Measurements from ENCODE around the gene CX3CL1. TPM values are rescaled to one million over a fixed set of nuclear protein-coding genes. Genes with fewer than 3 reads are reported as not detected.

The CX3CL1 gene
- total RNA-seq, 1 experiment from 2014 or later = 1.7 TPM

- H3K9me3 Mint-ChIP-seq = no peaks in the 10 kb centered on the region
- Histone ChIP-seq H3K23ac (ENCODE audit: insufficient read length, low read depth, low read length) (no peak overlapping the region), H4K20me1 (ENCODE audit: control insufficient read depth, insufficient read depth, insufficient read length) (no peaks in the 10 kb centered on the region), H3K27ac (ENCODE audit: insufficient read length, low read depth, low read length) (no peak overlapping the region), H2BK120ac (ENCODE audit: low read depth, low read length, poor library complexity, severe bottlenecking) (no peak overlapping the region), H4K91ac (ENCODE audit: insufficient read length, low read depth, low read length) (no peak overlapping the region), H3K27me3 (ENCODE audit: insufficient read depth, low read length) (no peaks in the 10 kb centered on the region), H3K4me2 (ENCODE audit: insufficient read depth, insufficient read length, low read length) (no peak overlapping the region), H2AFZ (ENCODE audit: low read length) (no peak overlapping the region), H2BK15ac (ENCODE audit: low read depth, low read length) (no peak overlapping the region), H3K4ac (ENCODE audit: low read depth, low read length) (no peak overlapping the region), H3T11ph (ENCODE audit: low read length) (no peak overlapping the region), H3K9me3 (ENCODE audit: control insufficient read depth, low read depth, low read length) (no peaks in the 10 kb centered on the region), H2BK12ac (ENCODE audit: insufficient read length, low read depth, low read length) (no peak overlapping the region), H3K56ac (ENCODE audit: insufficient read length, low read depth, low read length) (no peak overlapping the region), H3K79me1 (ENCODE audit: insufficient read depth, low read depth, low read length, poor library complexity, severe bottlenecking) (no peaks in the 10 kb centered on the region), H2AK5ac (ENCODE audit: insufficient read length, low read length) (no peak overlapping the region), H2BK5ac (ENCODE audit: insufficient read length, low read length) (no peak overlapping the region), H4K5ac (ENCODE audit: insufficient read length, low read depth, low read length) (no peak overlapping the region), H3K9ac (ENCODE audit: extremely low read depth, insufficient read length, low read length) (no peak overlapping the region), H3K18ac (ENCODE audit: insufficient read length, low read depth, low read length) (no peak overlapping the region), H3K23me2 (ENCODE audit: insufficient read length, low read depth, low read length, poor library complexity, severe bottlenecking) (no peaks in the 10 kb centered on the region), H3K14ac (ENCODE audit: insufficient read depth, low read length) (no peak overlapping the region), H3K79me2 (ENCODE audit: insufficient read depth, low read length) (no peaks in the 10 kb centered on the region), H3K4me1 (ENCODE audit: insufficient read depth, low read length) (peaks cover 3% of the 10 kb centered on the region; the same call in 1 of the 2 replicates), H2BK20ac (ENCODE audit: low read depth, low read length, poor library complexity, severe bottlenecking) (no peak overlapping the region), H4K8ac (replicated peaks; ENCODE audit: insufficient read length, low read depth, low read length) (no peak overlapping the region)
- H3K4me1 Mint-ChIP-seq = peaks cover 27 to 33% of the 10 kb centered on the region in 2 experiments
- H3K27ac Mint-ChIP-seq = no peak overlapping the region
- peaks cover 1% of the 10 kb centered on the region; the same call in 1 of the 2 replicates for H3K27me3 Mint-ChIP-seq (ENCODE audit: low read depth)
- H3K4me3 Mint-ChIP-seq = no peak overlapping the region
- no peaks in the 10 kb centered on the region for H3K36me3 Mint-ChIP-seq (ENCODE audit: insufficient read depth in 1 of 3, low read depth in 3 of 3)
- DNase-seq = no peak
- TF ChIP-seq CTCF (conservative IDR thresholded peaks at IDR 0.05) = no peak
- 100% methylated on average over 3 of the region's 3 CpGs for WGBS (ENCODE audit: extremely low coverage, insufficient read length, low lambda C conversion rate)
These were observed 4.1 kb downstream of the CX3CL1 start for GRCh38 chr16:57376313-57376818.

Data from H9 (cell line).